GM12865 (cell line): ENCODE data around the gene TSPAN12.

Source experiments
- DNase-seq: peaks from one replicate; pipeline ENCODE4 v3.0.0; 2010; ENCODE audit warnings: low read depth
- H3K4me3 ChIP-seq: 2 replicates; pipeline ENCODE4 v1.5.1; 2011; ENCODE audit warnings: mild to moderate bottlenecking, low read depth, low read length, control low read depth
- CTCF ChIP-seq: IDR thresholded peaks from 2 replicates; pipeline ENCODE4 v1.5.1; 2011; ENCODE audit warnings: low read length, control low read depth, low read depth, inconsistent platforms; ENCODE audit not compliant: insufficient read depth; ENCODE audit errors: missing control alignments

Gene TSPAN12

GRCh38 chr7:120832803-120833202, 25.1 kb downstream of the TSPAN12 start:
- DNase-seq = no peak
- TF ChIP-seq CTCF = no peak
- H3K4me3 ChIP-seq = no peak overlapping the region

GRCh38 chr7:120831260-120831659, 26.7 kb downstream of the TSPAN12 start:
- no peak for DNase-seq
- H3K4me3 ChIP-seq = no peak overlapping the region
- no peak for TF ChIP-seq CTCF

GRCh38 chr7:120829487-120829886, 28.5 kb downstream of the TSPAN12 start:
- TF ChIP-seq CTCF = no peak
- H3K4me3 ChIP-seq = no peak overlapping the region
- no peak for DNase-seq

GRCh38 chr7:120828528-120828927, 29.4 kb downstream of the TSPAN12 start:
- H3K4me3 ChIP-seq = no peak overlapping the region
- DNase-seq = no peak
- TF ChIP-seq CTCF = no peak

GRCh38 chr7:120827371-120828118, 30.4 kb downstream of the TSPAN12 start:
- no peak for TF ChIP-seq CTCF
- DNase-seq = no peak
- no peak overlapping the region for H3K4me3 ChIP-seq

- DNase-seq = no peak
- no peak for TF ChIP-seq CTCF
- H3K4me3 ChIP-seq = no peak overlapping the region
Observed at GRCh38 chr7:120825576-120825975, 32.4 kb downstream of the TSPAN12 start.

GRCh38 chr7:120825152-120825551, 32.8 kb downstream of the TSPAN12 start:
- DNase-seq = no peak
- no peak for TF ChIP-seq CTCF

More at GRCh38 chr7:120825152-120825551, 32.8 kb downstream of the TSPAN12 start:
- H3K4me3 ChIP-seq = no peak overlapping the region
